HG02798 (cell line): ENCODE measurements around the gene ARAP3.
"Not testable (repeated sequence)": the region's sequence is repeated elsewhere in the genome, so short reads cannot be mapped to it uniquely, and the experiment has no call there.

ENCODE experiments used
- ATAC-seq: cut with Tn5 transposase; IDR thresholded peaks from one replicate; pipeline ENCODE4 v1.9.1; 2021; ENCODE audit warnings: mild to moderate bottlenecking; ENCODE audit not compliant: unreplicated experiment, poor library complexity

ARAP3 gene

DNA sequence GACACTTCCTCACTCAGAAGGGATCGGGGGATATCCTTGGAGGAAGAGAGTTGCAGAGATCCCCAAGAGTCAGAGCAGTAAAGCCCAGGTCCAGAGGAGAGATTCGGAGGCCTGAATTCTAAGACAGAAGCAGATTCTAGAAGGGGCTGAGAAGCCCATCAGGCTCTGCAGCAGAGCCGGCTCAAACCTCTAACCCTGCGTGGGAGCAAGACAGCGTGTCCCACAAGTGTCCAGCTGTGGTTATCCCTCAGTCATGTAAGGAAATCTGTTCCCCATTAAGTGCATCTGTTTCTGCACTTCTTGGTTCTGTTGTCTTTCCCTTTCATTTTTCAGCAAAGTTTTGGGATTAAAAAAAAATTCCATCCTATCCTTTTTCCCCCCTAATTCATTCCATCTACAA, 58.4 kb downstream of the ARAP3 start:
- ATAC-seq = no peak

DNA sequence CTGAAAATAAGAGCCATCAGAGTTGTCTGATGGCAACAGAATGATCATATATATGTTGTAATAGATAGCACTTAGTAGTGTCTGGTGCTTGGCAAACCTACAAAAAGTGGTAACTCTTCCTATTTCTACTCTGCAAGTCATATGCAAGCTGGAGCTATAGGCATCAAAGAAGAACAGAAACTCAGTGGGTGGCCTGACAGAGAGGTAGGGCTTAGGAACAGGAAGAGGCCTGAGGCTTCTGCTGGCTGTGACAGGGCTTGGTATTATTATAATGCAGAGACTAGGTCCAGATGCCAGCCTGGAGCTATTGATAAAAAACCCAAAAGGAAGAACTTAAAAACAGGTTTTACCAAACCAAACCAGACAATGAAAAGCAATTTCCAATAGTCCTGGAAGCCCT, 58.8 kb downstream of the ARAP3 start:
- ATAC-seq = peak; percentile 51

GRCh38 chr5:141618804-141619554, 63.1 kb downstream of the ARAP3 start, which contains the start of gene DIAPH1:
Gene DIAPH1, minus strand, starts transcription at chr5:141619000. Its CDS starts 86 bp downstream, at chr5:141618914.
- peak; percentile 87 for ATAC-seq

GRCh38 chr5:141618030-141618803, 63.8 kb downstream of the ARAP3 start:
- peak; percentile 22 for ATAC-seq

DNA sequence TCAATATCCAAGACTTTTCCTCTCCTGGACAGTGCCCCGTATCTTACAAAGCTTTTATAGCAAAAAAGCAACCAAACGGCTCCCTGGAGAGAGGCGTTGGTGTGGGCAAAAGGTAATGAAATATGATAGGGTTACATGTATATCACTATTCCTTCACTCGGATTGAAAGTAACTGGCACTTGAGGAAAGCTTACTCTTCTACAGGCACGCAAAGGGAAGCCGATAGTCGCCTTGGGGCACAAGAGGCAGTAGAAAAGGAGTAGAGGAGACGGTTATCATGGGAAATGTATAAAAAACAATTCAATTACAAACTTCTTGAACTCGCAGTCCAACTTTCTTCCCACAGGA, 64.4 kb downstream of the ARAP3 start:
- no peak for ATAC-seq

DNA sequence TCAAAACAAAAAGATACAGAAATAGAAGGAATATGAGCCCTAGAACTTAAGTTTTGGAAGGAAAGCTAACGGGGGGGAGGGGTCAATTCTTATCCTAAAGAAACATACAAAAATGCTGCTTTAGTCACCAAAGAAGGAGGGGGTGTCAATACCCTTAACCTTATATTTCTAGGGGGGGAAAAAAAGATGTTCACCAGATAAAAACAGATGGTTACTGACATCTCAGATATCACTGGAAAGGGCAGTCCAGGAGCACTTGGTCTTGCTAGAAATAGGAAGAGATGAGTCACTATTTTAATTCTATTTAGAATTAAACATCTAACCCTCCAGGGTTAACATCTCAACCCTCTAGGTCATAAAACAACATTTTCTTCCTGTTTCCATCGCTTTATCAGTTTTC, 64.9 kb downstream of the ARAP3 start:
- no peak for ATAC-seq

DNA sequence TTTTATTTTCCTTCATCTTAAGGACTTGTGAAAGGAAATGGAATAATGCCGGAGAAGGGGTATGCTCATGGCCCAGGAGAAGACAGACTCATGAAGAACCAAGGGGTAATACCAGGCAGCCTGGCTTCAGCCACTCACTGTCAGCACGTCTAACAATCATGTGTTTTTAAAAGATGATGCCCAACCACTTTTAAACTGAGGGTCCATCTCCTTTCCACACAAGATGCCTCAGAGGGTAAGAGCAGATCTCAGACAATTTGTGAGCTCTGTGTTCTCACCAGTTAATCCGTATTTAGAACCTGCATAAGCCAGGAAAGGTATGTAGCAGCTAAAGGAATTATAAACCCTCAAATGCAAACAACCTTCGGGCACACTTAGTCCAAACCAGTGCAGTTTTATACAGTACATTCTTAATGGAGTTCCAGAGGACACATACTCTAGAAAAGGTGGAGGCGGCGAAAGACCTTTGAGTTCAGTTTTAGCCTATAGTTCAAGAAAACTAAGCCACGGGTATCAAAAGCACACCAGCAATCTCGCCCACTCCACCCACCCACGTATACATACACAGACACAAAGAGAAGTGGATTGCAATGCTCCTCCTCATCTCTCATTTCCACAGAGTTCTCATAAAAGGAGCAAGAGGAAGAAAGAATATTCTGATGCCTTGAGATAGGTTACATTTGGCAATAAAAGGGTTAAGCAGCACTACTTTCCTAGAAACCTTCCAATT, 65.9 kb downstream of the ARAP3 start:
- no peak for ATAC-seq

- ATAC-seq = no peak
Observed at GRCh38 chr5:141613344-141613743, 68.7 kb downstream of the ARAP3 start.

GRCh38 chr5:141611289-141611688, 70.7 kb downstream of the ARAP3 start:
- no peak for ATAC-seq

GRCh38 chr5:141609921-141610320, 72.1 kb downstream of the ARAP3 start:
- ATAC-seq = not testable (repeated sequence)

DNA sequence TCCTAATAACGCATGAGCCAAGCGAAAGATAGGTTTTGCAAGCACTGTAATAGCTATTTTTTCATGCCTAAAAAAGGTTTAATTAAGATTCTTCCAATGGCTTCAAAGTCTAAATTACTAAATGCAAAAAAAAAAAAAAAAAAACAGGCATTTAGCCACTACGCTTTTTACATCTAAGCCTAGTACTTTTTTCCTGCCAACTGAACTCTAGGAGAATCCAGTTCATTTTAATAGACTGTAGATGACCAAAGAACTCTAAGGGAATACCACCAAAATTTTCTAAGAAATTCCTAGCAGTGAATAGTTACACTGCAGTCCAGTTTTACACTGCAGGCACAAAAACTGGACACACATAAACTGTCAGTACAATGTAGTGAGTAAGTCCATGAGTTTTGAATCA, 73.0 kb downstream of the ARAP3 start:
- no peak for ATAC-seq

DNA sequence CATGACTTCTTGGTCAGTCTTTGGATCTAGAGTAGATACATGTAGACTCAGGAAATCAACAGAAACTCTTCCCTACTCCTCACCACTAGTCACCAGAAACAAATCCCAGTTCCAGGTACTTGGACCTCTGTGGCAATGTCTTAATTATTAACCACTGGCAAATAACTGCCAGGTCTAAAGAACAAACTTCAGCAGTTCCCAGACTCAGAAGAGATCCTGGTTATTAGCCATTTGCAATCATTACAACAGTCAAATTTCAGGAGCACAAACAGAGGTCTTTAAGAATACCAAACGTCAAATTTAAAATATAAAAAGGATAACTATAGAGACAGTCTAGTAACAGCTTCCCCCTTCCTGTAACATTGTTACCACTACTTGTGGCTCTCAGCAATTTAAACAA, 73.5 kb downstream of the ARAP3 start:
- ATAC-seq = no peak

- no peak for ATAC-seq
Observed at GRCh38 chr5:141608046-141608445, 74.0 kb downstream of the ARAP3 start.

DNA sequence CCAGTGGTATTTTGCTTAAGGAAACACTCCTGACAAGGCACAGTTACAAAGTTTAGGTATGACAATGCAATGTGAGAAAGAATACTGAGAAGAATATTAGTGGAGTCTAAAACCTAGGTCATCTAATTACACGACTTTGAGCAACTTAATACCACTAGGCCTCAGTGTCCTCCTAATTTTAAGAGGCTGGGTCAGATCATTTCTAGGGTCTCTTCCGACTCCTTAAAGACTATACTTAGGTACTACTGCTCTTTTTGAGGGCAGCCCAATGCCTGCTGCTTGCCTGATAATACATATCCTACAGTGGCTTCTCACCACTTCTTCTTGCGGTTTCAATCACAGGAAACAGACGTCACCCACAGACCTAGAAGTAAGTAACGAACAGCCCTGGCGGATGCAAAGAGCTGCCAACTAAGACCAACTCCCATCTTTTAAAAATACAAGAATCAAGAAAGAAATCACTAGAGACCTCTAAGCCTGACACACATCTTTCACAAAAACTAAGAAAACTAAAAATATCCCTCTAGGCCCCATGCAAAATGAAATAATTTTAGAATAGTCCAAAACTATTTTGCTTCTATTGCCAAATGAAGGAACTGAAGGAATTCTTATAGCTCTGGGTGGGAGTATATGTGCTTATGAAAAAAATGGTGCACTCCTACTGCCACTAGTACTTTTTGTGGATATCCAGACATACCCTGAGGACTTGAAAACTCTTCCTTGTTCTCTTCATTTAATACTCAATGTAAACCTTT, 76.3 kb downstream of the ARAP3 start:
- peak; percentile 97 for ATAC-seq

DNA sequence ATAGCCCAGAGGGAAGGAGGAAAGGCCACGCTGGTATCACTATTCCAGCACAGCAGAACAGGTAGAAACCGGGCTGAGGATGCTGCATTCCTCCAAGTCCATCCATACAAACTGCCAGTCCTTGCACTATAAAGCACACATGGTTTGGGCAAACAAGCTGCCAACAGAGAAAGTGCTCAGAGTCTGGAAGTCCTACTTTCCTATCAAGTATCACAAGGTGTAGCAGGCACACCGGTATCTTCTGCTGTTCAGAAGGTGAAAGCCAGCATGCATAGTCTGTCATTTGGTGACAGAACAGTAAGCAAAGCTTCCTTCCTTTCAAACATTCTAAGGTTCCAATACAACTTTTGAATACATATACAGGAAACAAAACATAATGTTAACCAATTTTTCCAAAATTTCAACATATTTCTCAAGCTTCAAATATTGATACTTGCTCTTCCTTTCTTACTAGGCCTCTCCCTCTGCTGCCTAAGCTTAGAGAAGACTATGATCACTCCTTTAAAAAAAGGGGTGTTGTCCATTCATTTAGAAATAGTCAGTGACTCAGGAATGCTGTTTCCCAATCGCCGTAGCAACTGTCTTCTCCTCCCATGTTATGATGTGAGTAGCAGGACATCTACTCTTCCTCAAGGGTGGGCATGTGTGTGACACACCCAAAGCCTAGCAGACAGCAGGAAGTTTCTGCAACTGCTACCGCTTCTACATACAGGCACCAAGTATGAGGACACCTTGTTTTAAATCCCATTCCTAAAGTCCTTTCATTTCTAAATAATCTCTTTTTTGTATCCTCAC, 77.9 kb downstream of the ARAP3 start:
- no peak for ATAC-seq
